Hair follicle dermal papilla cell (primary cell): Measurements from ENCODE around the gene IL18R1. TPM values are rescaled to one million over a fixed set of nuclear protein-coding genes. Genes with fewer than 3 reads are reported as not detected.

Source experiments
- small RNA-seq: library from RNA; depleted of rRNA; stranded (forward); fragments of <200 nt; gene quantifications from one replicate; pipeline ENCODE3, GENCODE V24; 2012
- total RNA-seq: library from RNA; depleted of rRNA; stranded (reverse); fragments of >200 nt; gene quantifications from 2 replicates; pipeline ENCODE4 v1.2.3, GENCODE V29; 2012

The IL18R1 gene
- 1.3 and 5.7 TPM in 2 replicates for total RNA-seq

GRCh38 chr2:102355526-102356380 lies at the start of gene IL18R1:
TSS of gene IL18R1 (plus strand) at chr2:102355796. CDS start at chr2:102362661, 6,865 bp downstream.

GRCh38 chr2:102310964-102311640 lies 44.5 kb upstream of the IL18R1 start, which contains the start of gene IL1RL1:
TSS of gene IL1RL1 (plus strand) at chr2:102311563. CDS start at chr2:102338265, 26,702 bp downstream.

GRCh38 chr2:102422910-102423309 lies 67.3 kb downstream of the IL18R1 start, which contains the start of gene IL18RAP:
TSS of gene IL18RAP (plus strand) at chr2:102423160. CDS start at chr2:102423278, 118 bp downstream.

Small RNA genes within 50 kb of the gene (small RNA-seq; reads per million reads assigned to genes)
- gene MIR4772: not detected

Other genes with a start within 250 kb of the IL18R1 start
- 143 and 176 TPM in 2 replicates for gene IL1R1, start 213.1 kb upstream of the IL18R1 start, total RNA-seq
- gene IL1RL2, start 168.8 kb upstream of the IL18R1 start, total RNA-seq: 0.97 and 1.1 TPM in 2 replicates
- 0.65 and 1.3 TPM in 2 replicates for gene IL1RL1, start 44.2 kb upstream of the IL18R1 start, total RNA-seq
- gene IL18RAP, start 67.4 kb downstream of the IL18R1 start, total RNA-seq: not detected in 2 replicates
- under 0.01 TPM in 1 of 2 replicates, not detected in the other for gene SLC9A4, start 117.4 kb downstream of the IL18R1 start, total RNA-seq